Upper lobe of left lung (tissue), 6 donors: Measurements from ENCODE around the gene OR2T11. TPM values are rescaled to one million over a fixed set of nuclear protein-coding genes. Genes with fewer than 3 reads are reported as not detected.

Experiments
- ATAC-seq, 2 donors: fragments of 200-7000 bp; cut with Tn5 transposase; one replicate each; pipeline ENCODE4 v1.9.1; 2022; ENCODE audit warnings: mild to moderate bottlenecking in 2 of 2, moderate library complexity in 2 of 2; ENCODE audit not compliant: low FRiP score in 2 of 2
- DNase-seq, 2 donors: peaks; one replicate each; pipeline ENCODE4 v3.0.0-alpha.2; 2019 to 2020
- H3K27ac ChIP-seq, 4 donors: fragments of 200-600 bp; sonication (generic); one replicate each; pipeline ENCODE4 v1.5.1; 2016 to 2019
- H3K27me3 ChIP-seq, 4 donors: fragments of 200-600 bp; sonication (generic); one replicate each; pipeline ENCODE4 v1.5.1; 2017 to 2019
- H3K36me3 ChIP-seq, 4 donors: fragments of 200-600 bp; sonication (generic); one replicate each; pipeline ENCODE4 v1.5.1; 2016 to 2019
- H3K4me1 ChIP-seq, 4 donors: fragments of 200-600 bp; sonication (generic); one replicate each; pipeline ENCODE4 v1.5.1; 2018 to 2019
- H3K4me3 ChIP-seq, 4 donors: fragments of 200-600 bp; sonication (generic); one replicate each; pipeline ENCODE4 v1.5.1; 2017 to 2019; ENCODE audit warnings: mild to moderate bottlenecking in 2 of 4, moderate library complexity in 1 of 4
- H3K9me3 ChIP-seq, 4 donors: fragments of 200-600 bp; sonication (generic); one replicate each; pipeline ENCODE4 v1.5.1; 2018 to 2019
- EP300 ChIP-seq, 4 donors: sonication (generic); formaldehyde crosslinking; IDR thresholded peaks; one replicate each; pipeline ENCODE4 v1.5.1; 2017; ENCODE audit warnings: antibody characterized with exemption in 4 of 4, control low read depth in 2 of 4
- POLR2A ChIP-seq, 4 donors: fragments of 450-650 bp; IDR thresholded peaks; one replicate each; pipeline ENCODE4 v1.5.1; 2016 to 2017; ENCODE audit warnings: antibody characterized with exemption in 4 of 4, mild to moderate bottlenecking in 2 of 4
- POLR2AphosphoS5 ChIP-seq, 2 donors: sonication (generic); formaldehyde crosslinking; IDR thresholded peaks; one replicate each; pipeline ENCODE4 v1.5.1; 2017; ENCODE audit warnings: antibody characterized with exemption in 2 of 2
- WGBS, 2 donors: methylation state at CpG; one replicate each; pipeline ENCODE4 v1.1.5; 2017 to 2018; 5-methylcytosine and 5-hydroxymethylcytosine counted together
- total RNA-seq, 6 donors: library from RNA; depleted of rRNA in 4 of 6; stranded (reverse); fragments of >200 nt in 4 of 6; gene quantifications; one replicate each; pipeline versions ENCODE4 v1.1.0 to v1.2.1, GENCODE V29; 2016 to 2021
- TF ChIP-seq, protein P1 (sequence below), 6 experiments: fragments of 450-650 bp in 4 of 6; fragments of 200-600 bp in 2 of 6; sonication (generic) in 2 of 6; IDR thresholded peaks; one replicate each; pipeline ENCODE4 v1.5.1; 2016 to 2019; ENCODE audit warnings: antibody characterized with exemption in 6 of 6
- donor health status: DM: no; HTN: no; CAD: no; lungs with moderate emphysema.
- donor health status: DM: no; HTN: yes; CAD: no; lungs with severe emphysema.

The OR2T11 gene
- total RNA-seq, 6 donors from 2014 or later, result 1.8 TPM; not detected in 5

DNA sequence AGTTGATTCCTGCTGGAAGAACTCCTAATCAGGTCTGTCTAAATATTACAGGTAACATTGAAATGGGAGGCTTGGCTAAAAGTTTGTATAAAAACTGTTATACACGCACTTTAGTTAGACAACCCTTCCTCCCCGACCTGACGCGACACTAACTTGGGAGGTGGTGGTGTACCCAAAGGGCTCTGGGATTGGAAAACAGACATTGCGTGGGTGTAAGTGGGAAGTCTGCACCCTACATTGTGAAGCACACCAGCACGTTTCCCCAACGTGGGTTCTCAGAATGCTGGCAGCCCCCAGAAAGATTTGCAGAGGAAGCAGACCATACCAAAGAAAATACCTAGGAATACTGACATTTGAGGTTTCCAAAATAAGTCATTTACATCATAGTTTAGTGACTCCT is 16.8 kb downstream of the OR2T11 start:
- Histone ChIP-seq H3K36me3 (no peaks in the 10 kb centered on the region), H3K4me3 (no peak overlapping the region), H3K27ac (no peak overlapping the region), H3K27me3 (no peaks in the 10 kb centered on the region), H3K4me1 (no peaks in the 10 kb centered on the region), H3K9me3 (no peaks in the 10 kb centered on the region)
- TF ChIP-seq POLR2AphosphoS5 (IDR thresholded peaks at IDR 0.05) (no peak), EP300 (IDR thresholded peaks at IDR 0.05) (no peak)
- no peak for DNase-seq
- no peak for ATAC-seq
- WGBS, 2 donors, result 69 to 71% methylated on average over 4 to 7 of the region's 7 CpGs

DNA sequence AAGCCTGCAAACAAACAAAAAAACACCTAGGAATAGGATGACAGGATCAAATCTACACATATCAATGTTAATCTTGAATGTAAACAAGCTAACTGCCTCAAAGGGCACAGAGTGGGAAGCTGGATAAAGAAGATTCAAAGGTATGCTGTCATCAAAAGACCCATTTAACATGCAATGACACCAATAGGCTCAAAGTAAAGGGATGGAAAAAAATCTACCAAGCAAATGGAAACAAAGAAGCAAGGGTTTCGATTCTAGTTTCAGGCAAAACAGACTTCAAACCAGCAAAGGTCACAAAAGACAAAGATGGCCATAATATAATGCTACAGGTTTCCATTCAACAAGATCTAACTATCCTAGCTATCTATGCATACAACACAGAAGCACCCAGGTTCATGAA is 21.1 kb downstream of the OR2T11 start:
- Histone ChIP-seq H3K36me3 (no peaks in the 10 kb centered on the region), H3K4me1 (no peaks in the 10 kb centered on the region), H3K27me3 (no peaks in the 10 kb centered on the region), H3K9me3 (no peaks in the 10 kb centered on the region), H3K27ac (no peak overlapping the region), H3K4me3 (no peak overlapping the region)
- TF ChIP-seq POLR2AphosphoS5 (IDR thresholded peaks at IDR 0.05), result no peak
- TF ChIP-seq, protein P1, sequence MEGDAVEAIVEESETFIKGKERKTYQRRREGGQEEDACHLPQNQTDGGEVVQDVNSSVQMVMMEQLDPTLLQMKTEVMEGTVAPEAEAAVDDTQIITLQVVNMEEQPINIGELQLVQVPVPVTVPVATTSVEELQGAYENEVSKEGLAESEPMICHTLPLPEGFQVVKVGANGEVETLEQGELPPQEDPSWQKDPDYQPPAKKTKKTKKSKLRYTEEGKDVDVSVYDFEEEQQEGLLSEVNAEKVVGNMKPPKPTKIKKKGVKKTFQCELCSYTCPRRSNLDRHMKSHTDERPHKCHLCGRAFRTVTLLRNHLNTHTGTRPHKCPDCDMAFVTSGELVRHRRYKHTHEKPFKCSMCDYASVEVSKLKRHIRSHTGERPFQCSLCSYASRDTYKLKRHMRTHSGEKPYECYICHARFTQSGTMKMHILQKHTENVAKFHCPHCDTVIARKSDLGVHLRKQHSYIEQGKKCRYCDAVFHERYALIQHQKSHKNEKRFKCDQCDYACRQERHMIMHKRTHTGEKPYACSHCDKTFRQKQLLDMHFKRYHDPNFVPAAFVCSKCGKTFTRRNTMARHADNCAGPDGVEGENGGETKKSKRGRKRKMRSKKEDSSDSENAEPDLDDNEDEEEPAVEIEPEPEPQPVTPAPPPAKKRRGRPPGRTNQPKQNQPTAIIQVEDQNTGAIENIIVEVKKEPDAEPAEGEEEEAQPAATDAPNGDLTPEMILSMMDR (IDR thresholded peaks at IDR 0.05), result no peak
- no peak for TF ChIP-seq POLR2A (IDR thresholded peaks at IDR 0.05)
- TF ChIP-seq EP300 (IDR thresholded peaks at IDR 0.05), result no peak
- ATAC-seq (no peak), DNase-seq (no peak)
- WGBS, 2 donors, result 71 to 79% methylated on average over 1 of the region's 1 CpG

DNA sequence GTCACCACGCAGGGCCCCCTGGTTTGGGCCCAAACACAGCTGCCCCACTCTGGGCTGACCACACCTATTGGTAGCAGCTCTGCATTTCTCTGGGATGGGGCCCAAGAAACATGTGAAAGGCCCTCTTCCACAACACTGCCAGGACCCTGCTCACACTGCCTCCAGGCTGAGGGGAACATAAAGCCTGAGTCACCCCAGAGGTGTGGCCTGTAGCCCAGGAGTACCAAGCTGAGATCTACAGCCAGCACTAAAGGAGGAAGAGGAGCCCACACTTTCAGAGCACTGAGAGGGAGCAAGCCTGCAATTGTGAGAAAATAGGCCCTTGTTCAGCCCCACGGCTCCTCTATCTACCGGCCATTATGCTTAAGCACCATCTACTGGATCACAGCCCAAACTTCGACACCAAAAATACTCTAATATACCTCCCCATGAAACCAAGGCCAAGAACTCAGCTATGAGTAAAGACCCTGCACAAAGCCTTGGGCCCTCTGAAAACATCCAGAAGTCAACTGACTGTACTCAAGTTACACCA is 22.9 kb downstream of the OR2T11 start:
- Histone ChIP-seq H3K9me3 (no peaks in the 10 kb centered on the region), H3K4me1 (no peaks in the 10 kb centered on the region), H3K27me3 (no peaks in the 10 kb centered on the region), H3K27ac (no peak overlapping the region), H3K4me3 (no peak overlapping the region), H3K36me3 (no peaks in the 10 kb centered on the region)
- WGBS, 2 donors, result 87 to 89% methylated on average over 2 to 4 of the region's 4 CpGs
- no peak for ATAC-seq
- TF ChIP-seq POLR2AphosphoS5 (IDR thresholded peaks at IDR 0.05), result no peak
- TF ChIP-seq POLR2A (IDR thresholded peaks at IDR 0.05), result no peak
- no peak for TF ChIP-seq EP300 (IDR thresholded peaks at IDR 0.05)
- TF ChIP-seq, protein P1 (IDR thresholded peaks at IDR 0.05), result no peak
- no peak for DNase-seq

DNA sequence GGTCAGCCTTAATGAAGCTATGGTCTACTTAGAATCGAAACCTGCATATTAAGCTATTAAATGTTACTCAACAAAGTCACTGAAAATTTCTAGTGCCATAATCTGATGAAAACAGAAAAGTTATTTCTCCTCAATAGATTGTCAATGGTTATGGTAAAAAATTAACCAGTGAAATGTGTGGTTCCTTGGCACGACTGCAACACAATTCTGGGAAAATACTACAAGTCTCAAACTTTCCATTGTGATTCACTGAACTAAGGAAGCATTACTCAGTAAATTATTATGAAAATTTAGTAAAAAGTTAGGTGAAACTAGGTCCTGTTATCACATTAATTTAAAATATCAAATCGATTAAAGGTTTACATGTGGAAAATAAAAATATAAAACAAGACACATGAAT is 24.6 kb downstream of the OR2T11 start:
- DNase-seq (no peak), ATAC-seq (no peak)
- Histone ChIP-seq H3K27ac (no peak overlapping the region), H3K36me3 (no peaks in the 10 kb centered on the region), H3K9me3 (no peaks in the 10 kb centered on the region), H3K4me1 (no peaks in the 10 kb centered on the region), H3K27me3 (no peaks in the 10 kb centered on the region), H3K4me3 (no peak overlapping the region)
- WGBS, 2 donors, result 46 to 49% methylated on average over 3 of the region's 3 CpGs
- TF ChIP-seq EP300 (IDR thresholded peaks at IDR 0.05) (no peak), POLR2A (IDR thresholded peaks at IDR 0.05) (no peak), POLR2AphosphoS5 (IDR thresholded peaks at IDR 0.05) (no peak)
- TF ChIP-seq, protein P1 (IDR thresholded peaks at IDR 0.05), result no peak

DNA sequence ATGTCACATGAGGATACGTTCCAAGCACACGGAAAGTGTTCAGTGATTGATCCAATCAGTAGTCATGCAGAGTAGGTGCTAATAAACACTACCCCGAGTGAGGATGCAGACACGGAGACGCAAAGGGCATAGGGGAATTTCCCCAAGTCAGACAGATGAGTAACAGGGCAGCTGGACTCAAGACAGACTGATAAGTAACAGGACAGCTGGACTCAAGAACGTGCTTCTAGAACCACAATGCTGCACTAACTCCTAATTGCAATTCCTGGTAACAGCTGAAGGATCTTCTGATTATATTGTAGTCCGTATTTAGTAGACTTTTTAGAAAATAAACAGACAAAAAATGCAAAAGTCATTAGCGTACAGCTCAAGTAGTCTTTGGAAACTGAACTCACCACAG is 35.5 kb downstream of the OR2T11 start:
- no peaks in the 10 kb centered on the region for H3K36me3 ChIP-seq
- H3K27me3 ChIP-seq, result no peaks in the 10 kb centered on the region
- no peak overlapping the region for H3K27ac ChIP-seq
- H3K4me3 ChIP-seq, result no peak overlapping the region
- ATAC-seq (no peak), DNase-seq (no peak)
- no peaks in the 10 kb centered on the region for H3K4me1 ChIP-seq
- TF ChIP-seq POLR2A (IDR thresholded peaks at IDR 0.05), result no peak
- TF ChIP-seq, protein P1 (IDR thresholded peaks at IDR 0.05), result no peak
- no peak for TF ChIP-seq POLR2AphosphoS5 (IDR thresholded peaks at IDR 0.05)
- no peak for TF ChIP-seq EP300 (IDR thresholded peaks at IDR 0.05)
- 78 to 79% methylated on average over 6 to 8 of the region's 8 CpGs for WGBS, 2 donors
- no peaks in the 10 kb centered on the region for H3K9me3 ChIP-seq
